GM12878 (cell line): ENCODE results near the gene CCDC181. TPM values are rescaled to one million over a fixed set of nuclear protein-coding genes. Genes with fewer than 3 reads are reported as not detected.

ENCODE experiments used
- ATAC-seq: fragments of 200-7000 bp; cut with Tn5 transposase; 3 replicates; pipeline ENCODE4 v1.9.1; 2020; ENCODE audit warnings: mild to moderate bottlenecking, moderate library complexity
- BruUV-seq: library from RNA; stranded (reverse); fragments of 400-500 nt; replicated peaks from 2 replicates; lab custom pipeline; 2021; lab: Mats Ljungman, UMichigan
- CTCF ChIA-PET: fragments of 300-600 bp; sonication (Branson Sonifier 250); formaldehyde crosslinking; extraction: SDS; loops from one replicate; lab custom pipeline; 2021; ENCODE audit warnings: inconsistent platforms; lab: Yijun Ruan, JAX
- POLR2A ChIA-PET: fragments of 350-600 bp; formaldehyde crosslinking; extraction: SDS; loops from one replicate; lab custom pipeline; 2021; ENCODE audit warnings: inconsistent platforms; lab: Charles Lee
- RAD21 ChIA-PET: fragments of 300-600 bp; sonication (Branson Sonifier 250); formaldehyde crosslinking; loops from one replicate; lab custom pipeline; 2023; ENCODE audit warnings: antibody characterized with exemption; ENCODE audit not compliant: unreplicated experiment; lab: Charles Lee
- SMC1A ChIA-PET: fragments of 300-600 bp; sonication (Branson Sonifier 250); formaldehyde crosslinking; loops from one replicate; lab custom pipeline; 2023; ENCODE audit not compliant: unreplicated experiment, uncharacterized antibody; lab: Charles Lee
- DNase-seq: peaks from one replicate; pipeline ENCODE4 v3.0.0-alpha.2; 2011; ENCODE audit warnings: low read depth, low spot score
- FAIRE-seq: peaks from 3 replicates; lab custom pipeline; 2011; peaks lifted over from hg19 to GRCh38; lab: Jason Lieb, UNC
- H2AFZ ChIP-seq: 2 replicates; pipeline ENCODE4 v1.6.0; 2011; ENCODE audit warnings: low read depth, low read length, control low read depth; ENCODE audit not compliant: control insufficient read depth
- H3K27ac ChIP-seq: 2 replicates; pipeline ENCODE4 v1.5.1; 2011; ENCODE audit warnings: control low read depth; ENCODE audit not compliant: control insufficient read depth, insufficient read depth
- H3K27me3 ChIP-seq, 2 experiments: replicated peaks in 1 of 2; 2 replicates each; pipeline versions ENCODE4 v1.6.0 to v1.6.1; 2011; ENCODE audit warnings: low read length in 1 of 2; ENCODE audit not compliant: control insufficient read depth in 2 of 2, insufficient read depth in 2 of 2
- H3K36me3 ChIP-seq, 2 experiments: 2 replicates each; pipeline ENCODE4 v1.5.1; 2011; ENCODE audit warnings: low read length in 1 of 2; ENCODE audit not compliant: control insufficient read depth in 2 of 2, insufficient read depth in 2 of 2
- H3K4me1 ChIP-seq: 2 replicates; pipeline ENCODE4 v1.6.1; 2011; ENCODE audit warnings: mild to moderate bottlenecking, low read length, moderate library complexity, mixed read lengths; ENCODE audit not compliant: control insufficient read depth, insufficient read depth
- H3K4me2 ChIP-seq: 2 replicates; pipeline ENCODE4 v1.6.0; 2011; ENCODE audit warnings: control low read depth; ENCODE audit not compliant: control insufficient read depth, insufficient read depth
- H3K4me3 ChIP-seq: fragments of 200-600 bp; sonication (generic); 2 replicates; pipeline ENCODE4 v1.5.1; 2016
- H3K79me2 ChIP-seq: 2 replicates; pipeline ENCODE4 v1.6.0; 2011; ENCODE audit warnings: low read length; ENCODE audit not compliant: control insufficient read depth, insufficient read depth
- H3K9ac ChIP-seq: 2 replicates; pipeline ENCODE4 v1.8.0; 2011; ENCODE audit warnings: low read length, control low read depth, mixed read lengths; ENCODE audit not compliant: control insufficient read depth, insufficient read depth
- H3K9me3 ChIP-seq: replicated peaks from 3 replicates; pipeline ENCODE4 v1.5.1; 2011; ENCODE audit warnings: mild to moderate bottlenecking, low read length; ENCODE audit not compliant: control insufficient read depth, insufficient read depth
- H4K20me1 ChIP-seq: 2 replicates; pipeline ENCODE4 v1.6.0; 2011; ENCODE audit not compliant: control insufficient read depth, insufficient read depth
- BACH1 ChIP-seq: fragments of 450-650 bp; IDR thresholded peaks from 2 replicates; pipeline ENCODE4 v1.6.1; 2017; ENCODE audit warnings: mild to moderate bottlenecking, borderline replicate concordance
- HDGF ChIP-seq: fragments of 450-650 bp; IDR thresholded peaks from 2 replicates; pipeline ENCODE4 v1.6.1; 2016; ENCODE audit warnings: antibody characterized with exemption
- MYC ChIP-seq: IDR thresholded peaks from 2 replicates; pipeline ENCODE4 v1.6.1; 2011; ENCODE audit warnings: mild to moderate bottlenecking, low read length, moderate library complexity, inconsistent platforms; ENCODE audit not compliant: insufficient read depth, insufficient replicate concordance, insufficient read length, severe bottlenecking
- NFIC ChIP-seq: IDR thresholded peaks from 2 replicates; pipeline ENCODE4 v1.6.1; 2012; ENCODE audit warnings: low read depth, mild to moderate bottlenecking, inconsistent platforms, low read length, moderate library complexity
- NRF1 ChIP-seq: conservative IDR thresholded peaks from 2 replicates; pipeline ENCODE4 v1.6.1; 2011; ENCODE audit warnings: mild to moderate bottlenecking, low read depth, low read length, improper control_type of control experiment
- PAX5 ChIP-seq: IDR thresholded peaks from 2 replicates; pipeline ENCODE4 v1.6.1; 2011; ENCODE audit warnings: low read depth, low read length, borderline replicate concordance
- PAX8 ChIP-seq: fragments of 450-650 bp; IDR thresholded peaks from 2 replicates; pipeline ENCODE4 v1.6.1; 2017; ENCODE audit warnings: mild to moderate bottlenecking, moderate library complexity
- POLR2A ChIP-seq: IDR thresholded peaks from 2 replicates; pipeline ENCODE4 v1.6.1; 2011; ENCODE audit warnings: low read depth, mild to moderate bottlenecking, low read length
- SMAD1 ChIP-seq: fragments of 450-650 bp; IDR thresholded peaks from 2 replicates; pipeline ENCODE4 v1.6.1; 2018; ENCODE audit warnings: mild to moderate bottlenecking, low read depth; ENCODE audit not compliant: partially characterized antibody
- SMARCA5 ChIP-seq: fragments of 450-650 bp; IDR thresholded peaks from 2 replicates; pipeline ENCODE4 v1.6.1; 2017; ENCODE audit warnings: mild to moderate bottlenecking
- SREBF1 ChIP-seq: IDR thresholded peaks from 2 replicates; pipeline ENCODE4 v1.6.1; 2012; ENCODE audit warnings: mild to moderate bottlenecking, low read length
- STAT1 ChIP-seq: fragments of 450-650 bp; conservative IDR thresholded peaks from 2 replicates; pipeline ENCODE4 v1.6.1; 2014; ENCODE audit warnings: antibody characterized with exemption, mild to moderate bottlenecking
- TAF1 ChIP-seq: IDR thresholded peaks from 2 replicates; pipeline ENCODE4 v1.6.1; 2011; ENCODE audit warnings: mild to moderate bottlenecking, low read depth, low read length, borderline replicate concordance
- TCF12 ChIP-seq: IDR thresholded peaks from 2 replicates; pipeline ENCODE4 v1.6.1; 2011; ENCODE audit warnings: low read depth, mild to moderate bottlenecking, low read length
- TCF3 ChIP-seq: IDR thresholded peaks from 2 replicates; pipeline ENCODE4 v1.6.1; 2012; ENCODE audit warnings: low read depth, mild to moderate bottlenecking, low read length, borderline replicate concordance; ENCODE audit not compliant: insufficient read depth
- WRNIP1 ChIP-seq: IDR thresholded peaks from 2 replicates; pipeline ENCODE4 v1.6.1; 2011; ENCODE audit warnings: low read depth, low read length, improper control_type of control experiment, borderline replicate concordance
- ZNF274 ChIP-seq: IDR thresholded peaks from one replicate; pipeline ENCODE4 v1.8.0; 2011; ENCODE audit not compliant: insufficient read length, insufficient read depth
- WGBS: methylation state at CpG from one replicate; pipeline ENCODE4 v1.1.6; 2016; ENCODE audit warnings: low lambda C conversion rate; ENCODE audit not compliant: insufficient replicate concordance, insufficient coverage; ENCODE audit errors: missing lambda C conversion rate; 5-methylcytosine and 5-hydroxymethylcytosine counted together
- in situ Hi-C: fragments of 300-500 bp; cut with MboI; formaldehyde crosslinking; loops from 9 replicates; pipeline ENCODE4 v1.14.3; 2018; ENCODE audit warnings: mixed read lengths
- intact Hi-C: fragments of 100-400 bp; cut with micrococcal nuclease; formaldehyde crosslinking; loops from one replicate; pipeline ENCODE4 v1.14.2; 2022; ENCODE audit not compliant: unreplicated experiment
- polyA plus RNA-seq, 11 experiments: library from polyadenylated mRNA; depleted of rRNA in 4 of 11; unstranded in 6 of 11; stranded (reverse) in 5 of 11; fragments of >200 nt; fragmentation: Nextera tagmentation in 4 of 11; fragmentation: Illumina TruSeq in 1 of 11; extraction: Ambion mirVana in 4 of 11; extraction: Trizol in 1 of 11; gene quantifications; 1 replicate in 1 of 11; 2 replicates in 10 of 11; pipeline versions ENCODE4 v1.2.1 to v1.2.3, GENCODE V29; 2011 to 2016; ENCODE audit warnings: inconsistent platforms in 2 of 11, missing spikeins in 2 of 11, low read depth in 1 of 11
- total RNA-seq, 4 experiments: library from RNA; depleted of rRNA in 3 of 4; stranded (reverse); fragments of >200 nt in 3 of 4; fragmentation: Illumina TruSeq in 1 of 4; extraction: Trizol in 1 of 4; gene quantifications; 2 replicates each; pipeline versions ENCODE4 v1.2.1 to v1.2.3, GENCODE V29; 2013 to 2021

Gene CCDC181
- total and polyA plus RNA-seq, 10 of the 15 experiments (the other 5 are each of a cell fraction or from before 2014, with no cell fraction given): not detected

DNA sequence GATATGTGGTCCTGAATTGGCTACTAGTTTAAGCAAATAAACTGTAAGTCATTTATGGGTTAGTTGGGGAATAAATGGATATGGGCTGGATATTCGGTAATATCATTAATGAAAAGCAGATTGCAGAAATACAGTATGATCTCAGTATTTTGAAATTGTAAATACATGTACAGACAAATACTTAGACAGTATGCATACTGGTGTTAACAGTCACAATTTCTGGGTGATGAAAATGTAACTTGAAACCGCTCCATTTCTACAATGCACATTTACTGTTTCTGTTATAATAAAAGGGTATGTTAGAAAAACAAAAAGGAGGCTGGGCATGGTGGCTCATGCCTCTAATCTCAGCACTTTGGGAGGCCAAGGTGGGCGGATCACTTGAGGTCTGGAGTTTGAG is 31.3 kb downstream of the CCDC181 start:
- no peaks in the 10 kb centered on the region for H3K4me1 ChIP-seq
- BruUV-seq: no TSS peak
- in situ Hi-C loops: no loop called here
- no peaks in the 10 kb centered on the region for H4K20me1 ChIP-seq
- RAD21 ChIA-PET: no interaction called here
- DNase-seq (no peak), ATAC-seq (no peak), FAIRE-seq (no peak)
- TF ChIP-seq TCF3 (no peak), SMAD1 (no peak), SMARCA5 (no peak), BACH1 (no peak), HDGF (no peak), TCF12 (no peak), STAT1 (no peak), PAX8 (no peak), POLR2A (no peak), TAF1 (no peak), SREBF1 (no peak), NRF1 (no peak), MYC (no peak), WRNIP1 (no peak), NFIC (no peak), PAX5 (no peak), ZNF274 (no peak)
- H3K36me3 ChIP-seq: peaks cover under 1 to 2% of the 10 kb centered on the region in 2 experiments; a peak in 2 of 4 replicates
- no peak overlapping the region for H3K4me3 ChIP-seq
- no peaks in the 10 kb centered on the region for H3K27me3 ChIP-seq
- H3K79me2 ChIP-seq: no peaks in the 10 kb centered on the region
- SMC1A ChIA-PET: interaction anchor here (0.6 kb wide), 1 partner anchor 12 kb away, joined by 3 read pairs; no protein-coding TSS in a partner anchor
- POLR2A ChIA-PET: no interaction called here
- H3K27ac ChIP-seq: no peak overlapping the region
- H3K9ac ChIP-seq: no peak overlapping the region
- no peaks in the 10 kb centered on the region; the same call in 1 of the 3 replicates for H3K9me3 ChIP-seq
- intact Hi-C loops: no loop called here
- 96% methylated on average over 3 of the region's 3 CpGs for WGBS
- CTCF ChIA-PET: interaction anchor here (0.7 to 1.0 kb wide), 2 partner anchors 292 to 316 kb away, joined by 3 to 4 read pairs; no protein-coding TSS in a partner anchor
- no peak overlapping the region for H2AFZ ChIP-seq
- no peak overlapping the region for H3K4me2 ChIP-seq
